ENCODE results near the gene CELA2B. TPM values are rescaled to one million over a fixed set of nuclear protein-coding genes. Genes with fewer than 3 reads are reported as not detected.

Gene CELA2B
- total and polyA plus RNA-seq, 4 donors: not detected

- peak; percentile 92 for TF ChIP-seq CTCF (IDR thresholded peaks at IDR 0.05; ENCODE audit: low read depth, low read length, missing input control)
Measured at GRCh38 chr1:15430787-15431570, 44.9 kb upstream of the CELA2B start (continued).

- 80% methylated on average over 4 of the region's 4 CpGs for WGBS
- DNase-seq (ENCODE audit: low spot score): no peak
- no peak overlapping the region for H3K27ac ChIP-seq (ENCODE audit: low read depth in 1 of 2, low read length in 2 of 2)
- no peaks in the 10 kb centered on the region for H3K27me3 ChIP-seq (ENCODE audit: control insufficient read depth in 4 of 4, insufficient read depth in 4 of 4, low read length in 3 of 4)
- no peaks in the 10 kb centered on the region for H3K9me3 ChIP-seq (ENCODE audit: control insufficient read depth in 4 of 4, low read length in 3 of 4)
- peaks cover 0 to 8% (median 5%) of the 10 kb centered on the region in 4 donors for H3K4me1 ChIP-seq (ENCODE audit: control insufficient read depth in 4 of 4, insufficient read depth in 4 of 4, low read length in 3 of 4)
- peaks cover 0 to 5% (median 1%) of the 10 kb centered on the region in 4 donors for H3K36me3 ChIP-seq (ENCODE audit: control insufficient read depth in 4 of 4, insufficient read depth in 3 of 4, low read depth in 1 of 4, low read length in 3 of 4)
- TF ChIP-seq RAD21 (IDR thresholded peaks at IDR 0.05) (no peak), NR2F2 (IDR thresholded peaks at IDR 0.05) (no peak), JUND (IDR thresholded peaks at IDR 0.05) (no peak), CTCF (IDR thresholded peaks at IDR 0.05; ENCODE audit: low read depth, low read length, missing input control) (no peak), REST (IDR thresholded peaks at IDR 0.05) (no peak), EGR1 (IDR thresholded peaks at IDR 0.05; ENCODE audit: low read depth in 2 of 2) (no peak), YY1 (IDR thresholded peaks at IDR 0.05) (no peak), RXRA (IDR thresholded peaks at IDR 0.05) (no peak), GABPA (IDR thresholded peaks at IDR 0.05 in 1 of 2, conservative IDR thresholded peaks at IDR 0.05 in 1 of 2) (no peak), FOXA1 (IDR thresholded peaks at IDR 0.05) (no peak), SP1 (IDR thresholded peaks at IDR 0.05) (no peak), ZBTB33 (IDR thresholded peaks at IDR 0.05) (no peak), HNF4A (conservative IDR thresholded peaks at IDR 0.05) (no peak), FOXA2 (IDR thresholded peaks at IDR 0.05) (no peak), TAF1 (conservative IDR thresholded peaks at IDR 0.05) (no peak)
- TF ChIP-seq, protein P1, sequence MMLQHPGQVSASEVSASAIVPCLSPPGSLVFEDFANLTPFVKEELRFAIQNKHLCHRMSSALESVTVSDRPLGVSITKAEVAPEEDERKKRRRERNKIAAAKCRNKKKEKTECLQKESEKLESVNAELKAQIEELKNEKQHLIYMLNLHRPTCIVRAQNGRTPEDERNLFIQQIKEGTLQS (IDR thresholded peaks at IDR 0.05): no peak
- TF ChIP-seq, protein P2, sequence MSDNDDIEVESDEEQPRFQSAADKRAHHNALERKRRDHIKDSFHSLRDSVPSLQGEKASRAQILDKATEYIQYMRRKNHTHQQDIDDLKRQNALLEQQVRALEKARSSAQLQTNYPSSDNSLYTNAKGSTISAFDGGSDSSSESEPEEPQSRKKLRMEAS (IDR thresholded peaks at IDR 0.05): no peak
- H3K9ac ChIP-seq (ENCODE audit: low read depth in 1 of 2, low read length in 2 of 2): no peak overlapping the region
- no peak overlapping the region for H3K4me3 ChIP-seq (ENCODE audit: low read depth in 1 of 3, low read length in 3 of 3)
Measured at GRCh38 chr1:15431571-15431948, 44.3 kb upstream of the CELA2B start.
